GM21367 (cell line): ENCODE measurements around the gene PROB1.
"Not testable (repeated sequence)": the region's sequence is repeated elsewhere in the genome, so short reads cannot be mapped to it uniquely, and the experiment has no call there.

Experiments
- ATAC-seq: cut with Tn5 transposase; IDR thresholded peaks from one replicate; pipeline ENCODE4 v1.9.1; 2021; ENCODE audit not compliant: unreplicated experiment

PROB1 gene, protein sequence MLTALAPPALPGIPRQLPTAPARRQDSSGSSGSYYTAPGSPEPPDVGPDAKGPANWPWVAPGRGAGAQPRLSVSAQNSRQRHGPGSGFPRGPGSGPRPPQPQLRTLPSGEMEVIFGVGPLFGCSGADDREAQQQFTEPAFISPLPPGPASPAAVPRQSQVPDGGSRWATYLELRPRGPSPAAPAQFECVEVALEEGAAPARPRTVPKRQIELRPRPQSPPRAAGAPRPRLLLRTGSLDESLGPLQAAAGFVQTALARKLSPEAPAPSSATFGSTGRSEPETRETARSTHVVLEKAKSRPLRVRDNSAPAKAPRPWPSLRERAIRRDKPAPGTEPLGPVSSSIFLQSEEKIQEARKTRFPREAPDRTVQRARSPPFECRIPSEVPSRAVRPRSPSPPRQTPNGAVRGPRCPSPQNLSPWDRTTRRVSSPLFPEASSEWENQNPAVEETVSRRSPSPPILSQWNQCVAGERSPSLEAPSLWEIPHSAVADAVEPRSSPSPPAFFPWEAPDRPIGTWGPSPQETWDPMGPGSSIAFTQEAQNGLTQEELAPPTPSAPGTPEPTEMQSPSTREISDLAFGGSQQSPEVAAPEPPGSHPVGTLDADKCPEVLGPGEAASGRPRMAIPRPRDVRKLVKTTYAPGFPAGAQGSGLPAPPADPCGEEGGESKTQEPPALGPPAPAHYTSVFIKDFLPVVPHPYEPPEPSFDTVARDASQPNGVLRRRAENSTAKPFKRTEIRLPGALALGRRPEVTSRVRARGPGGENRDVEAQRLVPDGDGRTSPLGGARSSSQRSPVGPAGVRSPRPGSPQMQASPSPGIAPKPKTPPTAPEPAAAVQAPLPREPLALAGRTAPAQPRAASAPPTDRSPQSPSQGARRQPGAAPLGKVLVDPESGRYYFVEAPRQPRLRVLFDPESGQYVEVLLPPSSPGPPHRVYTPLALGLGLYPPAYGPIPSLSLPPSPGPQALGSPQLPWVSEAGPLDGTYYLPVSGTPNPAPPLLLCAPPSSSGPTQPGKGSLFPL

DNA sequence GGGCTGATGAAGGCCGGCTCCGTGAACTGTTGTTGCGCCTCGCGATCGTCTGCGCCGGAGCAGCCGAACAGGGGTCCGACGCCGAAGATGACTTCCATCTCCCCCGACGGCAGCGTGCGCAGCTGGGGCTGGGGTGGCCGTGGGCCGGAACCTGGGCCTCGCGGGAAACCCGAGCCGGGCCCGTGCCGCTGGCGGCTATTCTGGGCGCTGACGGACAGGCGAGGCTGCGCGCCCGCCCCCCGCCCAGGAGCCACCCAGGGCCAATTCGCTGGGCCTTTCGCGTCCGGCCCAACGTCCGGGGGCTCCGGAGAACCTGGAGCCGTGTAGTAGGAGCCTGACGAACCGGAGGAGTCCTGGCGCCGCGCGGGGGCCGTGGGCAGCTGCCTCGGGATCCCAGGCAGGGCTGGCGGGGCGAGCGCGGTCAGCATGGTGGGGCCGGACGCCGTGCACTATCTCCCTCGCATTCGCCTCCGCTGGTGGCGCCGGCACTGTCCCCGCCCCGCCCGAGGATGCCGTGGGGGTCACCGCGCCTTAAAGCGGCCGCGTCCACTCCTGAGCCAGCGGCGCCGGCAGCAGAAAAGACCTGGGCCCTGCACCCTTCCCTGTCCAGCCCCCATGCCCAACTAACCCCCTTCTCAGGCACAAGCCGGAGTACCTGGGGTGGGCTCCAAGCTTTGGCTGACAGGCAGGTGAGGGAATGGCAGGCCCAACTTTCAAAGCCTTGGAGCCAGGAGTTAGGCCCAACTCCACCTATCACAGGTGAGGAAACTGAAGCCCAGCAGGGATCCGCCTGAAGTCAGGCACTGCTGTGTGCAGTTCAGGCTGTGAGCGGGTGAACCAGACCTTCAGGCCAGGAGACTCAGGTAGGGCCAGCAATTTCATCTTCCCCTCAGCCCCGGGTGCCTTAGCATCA, at the start of gene PROB1:
Gene PROB1, minus strand, starts transcription at position 451 of the 913 bp plus-strand sequence. Its CDS starts 23 bp downstream, at position 428.
- no peak for ATAC-seq

DNA sequence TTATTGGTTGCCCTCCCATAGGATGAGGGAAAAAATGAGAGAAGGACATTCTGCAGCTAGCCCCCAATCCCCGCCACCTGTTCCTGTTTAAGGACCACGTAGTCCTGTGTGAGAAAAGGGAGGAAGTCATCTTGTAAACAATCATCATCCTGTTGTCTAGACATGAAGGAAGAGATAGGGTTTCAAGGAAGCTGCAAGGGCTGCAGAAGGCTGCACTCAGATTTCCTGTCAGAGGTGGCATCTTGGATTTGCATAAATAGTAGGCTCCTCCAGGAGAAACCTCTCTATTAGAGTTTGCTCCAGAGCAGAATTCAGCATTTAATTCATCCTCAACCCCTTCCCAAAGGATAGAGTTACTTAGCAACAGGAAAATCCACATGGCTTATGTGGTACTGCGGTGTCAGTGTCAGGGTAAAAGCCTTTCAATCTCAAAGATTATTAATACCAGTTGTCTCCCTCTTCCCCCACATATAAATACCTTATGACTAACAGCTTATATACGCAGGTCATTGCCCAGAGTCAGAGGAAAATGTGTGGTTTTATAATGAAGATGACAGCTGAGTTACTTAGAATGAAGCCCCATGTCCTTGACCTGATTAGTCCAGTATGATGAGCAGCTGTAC, 49.0 kb upstream of the PROB1 start:
- ATAC-seq, result no peak

DNA sequence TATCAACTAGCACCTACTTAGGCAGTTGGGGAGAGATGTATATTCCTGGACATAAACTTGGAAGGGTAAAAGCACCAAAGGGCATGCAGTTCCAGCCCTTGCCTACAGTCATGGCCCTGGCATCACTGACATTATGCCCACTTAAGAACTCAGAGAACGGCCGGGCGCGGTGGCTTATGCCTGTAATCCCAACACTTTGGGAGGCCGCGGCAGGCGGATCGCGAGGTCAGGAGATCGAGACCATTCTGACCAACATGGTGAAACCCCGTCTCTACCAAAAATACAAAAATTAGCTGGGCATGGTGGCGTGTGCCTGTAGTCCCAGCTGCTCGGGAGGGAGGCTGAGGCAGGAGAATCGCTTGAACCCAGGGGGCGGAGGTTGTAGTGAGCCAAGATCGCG, 45.5 kb upstream of the PROB1 start:
- ATAC-seq, result not testable (repeated sequence)

DNA sequence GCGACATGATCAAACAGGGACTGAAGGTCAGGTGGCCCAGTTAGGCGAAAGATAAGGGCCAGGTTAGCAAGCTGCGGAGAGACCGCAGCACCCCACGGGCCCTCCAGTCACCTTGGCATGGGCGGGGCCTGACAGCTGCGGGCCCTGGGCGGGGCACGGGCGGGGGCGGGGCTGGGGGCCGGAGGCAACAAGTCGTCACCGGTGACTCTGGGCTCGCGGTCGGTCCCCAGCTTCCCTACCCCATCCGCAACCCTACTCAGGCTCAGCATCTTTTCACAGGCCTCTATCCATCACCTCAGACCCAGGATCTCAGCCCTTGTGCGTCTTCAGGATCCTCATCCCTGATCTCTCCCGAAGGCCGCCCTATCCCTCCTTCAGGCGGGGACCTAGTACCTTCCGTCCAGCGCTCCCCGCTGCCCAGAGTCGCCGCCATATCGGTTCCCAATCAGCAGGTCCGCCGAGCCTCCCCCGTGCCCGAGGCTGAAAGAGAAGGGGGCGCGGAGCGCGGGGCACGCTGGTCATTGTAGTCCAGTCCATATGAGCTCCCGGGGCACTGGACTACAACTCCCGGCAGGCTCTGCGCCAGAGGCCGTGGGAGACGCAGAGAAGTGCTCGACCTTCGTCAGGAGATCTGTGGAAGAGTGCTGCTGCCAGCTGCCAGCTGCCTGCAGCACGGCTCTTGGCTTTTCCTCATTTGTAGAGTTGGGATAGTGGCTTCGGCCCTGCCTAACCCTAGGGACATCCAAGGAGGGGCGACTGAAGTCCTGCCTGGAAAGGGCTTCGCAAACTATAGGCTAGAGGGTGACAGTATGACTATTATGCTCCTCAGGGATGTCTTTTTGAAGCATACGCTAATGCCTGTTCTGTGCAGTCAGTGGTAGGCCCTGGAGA, 44.4 kb upstream of the PROB1 start, which contains the start of gene DNAJC18:
Gene DNAJC18, minus strand, starts transcription at position 513 of the 891 bp plus-strand sequence. Its CDS starts 80 bp downstream, at position 433.
- peak; percentile 82 for ATAC-seq

DNA sequence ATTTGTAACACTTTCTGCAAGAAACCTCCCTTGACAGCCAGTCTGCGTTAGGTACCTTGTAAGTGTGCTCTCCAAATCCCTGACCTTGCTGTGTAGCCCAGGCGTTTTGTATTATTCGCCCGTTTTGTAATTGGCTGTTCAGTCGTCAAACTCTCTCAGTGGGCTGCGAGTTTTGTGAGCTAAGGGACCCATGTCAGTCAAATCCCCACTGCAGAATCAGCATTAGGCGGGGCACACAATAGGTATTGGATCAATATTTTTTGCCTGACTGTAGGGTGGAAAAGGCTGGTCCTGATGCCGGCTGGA, 43.8 kb upstream of the PROB1 start:
- ATAC-seq, result no peak

DNA sequence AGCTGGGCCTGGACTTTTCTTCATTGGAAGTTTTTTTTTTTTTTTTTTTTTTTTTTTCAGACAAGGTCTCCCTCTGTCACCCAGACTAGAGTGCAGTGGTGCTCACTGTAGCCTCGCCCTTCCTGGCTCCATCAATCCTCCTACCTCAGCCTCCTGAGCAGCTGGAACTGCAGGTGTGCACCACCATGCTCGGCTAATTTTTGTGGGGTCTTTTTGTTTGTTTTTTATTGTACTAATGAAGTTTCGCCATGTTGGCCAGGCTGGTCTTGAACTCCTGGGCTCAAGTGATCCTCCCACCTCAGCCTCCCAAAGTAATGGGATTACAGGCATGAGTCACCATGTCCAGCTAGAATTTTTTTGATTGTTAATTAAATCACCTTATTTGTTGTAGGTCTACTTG, 40.8 kb upstream of the PROB1 start:
- no peak for ATAC-seq

DNA sequence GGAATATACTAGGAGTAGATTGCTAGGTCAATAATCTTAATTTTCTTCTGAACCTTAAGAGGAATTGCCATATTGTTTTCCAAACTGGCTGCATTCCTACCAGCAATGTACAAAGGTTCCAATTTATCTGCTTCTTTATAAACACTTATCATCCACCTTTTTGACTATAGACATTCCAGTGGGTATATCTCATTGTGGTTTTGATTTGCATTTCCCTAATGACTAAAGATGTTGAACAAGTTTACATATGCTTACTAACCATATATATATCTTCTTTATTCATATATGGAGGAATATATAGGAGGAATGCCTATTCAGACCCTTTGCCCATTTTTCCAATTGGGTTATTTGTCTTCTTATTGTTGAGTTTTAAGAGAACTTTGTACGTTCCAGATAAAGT, 36.8 kb upstream of the PROB1 start:
- ATAC-seq, result no peak

DNA sequence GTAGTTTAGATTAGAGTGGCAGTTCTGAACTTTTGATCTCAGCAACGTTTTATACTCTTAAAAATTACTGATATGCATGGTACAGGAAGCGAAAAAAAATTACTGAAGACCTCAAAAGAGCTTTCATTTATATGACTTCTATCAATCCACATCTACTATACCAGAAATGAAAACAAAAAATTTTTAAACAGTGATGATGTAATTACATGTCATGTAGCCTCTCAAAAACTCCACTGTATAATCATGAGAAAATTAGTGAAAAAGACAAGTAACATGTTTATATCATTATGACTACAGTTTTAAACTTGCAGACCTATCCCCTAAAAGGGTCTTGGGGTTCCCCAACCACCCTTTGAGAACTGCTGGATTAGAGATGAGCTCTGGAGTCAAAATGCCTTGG, 35.1 kb upstream of the PROB1 start:
- ATAC-seq, result no peak

DNA sequence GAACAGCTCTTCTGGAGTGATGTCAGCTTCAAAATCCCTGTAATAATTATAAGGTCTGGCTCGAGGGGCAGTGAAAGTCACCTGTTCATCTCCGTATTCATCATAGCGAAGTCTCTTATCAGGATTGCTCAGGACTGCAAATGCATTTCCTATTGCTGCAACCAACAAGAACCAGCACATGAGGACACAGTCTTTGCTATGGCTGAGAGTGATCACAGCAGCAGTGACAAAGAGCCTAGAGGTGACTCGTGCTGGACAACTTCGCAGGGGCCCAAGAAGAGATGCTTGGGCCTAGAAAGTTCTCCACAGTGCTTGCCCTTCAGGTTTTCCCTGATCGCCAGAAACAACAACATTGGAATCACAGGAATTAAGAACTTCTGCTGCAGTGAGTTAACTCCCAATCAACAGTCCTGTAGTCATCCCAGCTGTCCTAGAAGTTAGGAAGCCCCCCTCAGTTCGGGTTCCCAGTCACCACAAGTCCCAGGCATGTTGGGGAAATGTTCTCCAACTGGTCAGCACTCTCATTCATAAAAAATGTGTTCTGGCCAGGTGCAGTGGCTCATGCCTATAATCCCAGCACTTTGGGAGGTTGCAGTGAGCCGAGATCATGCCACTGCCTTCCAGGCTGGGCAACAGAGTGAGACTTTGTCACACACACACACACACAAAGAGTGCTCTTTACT, 31.4 kb upstream of the PROB1 start:
- ATAC-seq, result no peak

DNA sequence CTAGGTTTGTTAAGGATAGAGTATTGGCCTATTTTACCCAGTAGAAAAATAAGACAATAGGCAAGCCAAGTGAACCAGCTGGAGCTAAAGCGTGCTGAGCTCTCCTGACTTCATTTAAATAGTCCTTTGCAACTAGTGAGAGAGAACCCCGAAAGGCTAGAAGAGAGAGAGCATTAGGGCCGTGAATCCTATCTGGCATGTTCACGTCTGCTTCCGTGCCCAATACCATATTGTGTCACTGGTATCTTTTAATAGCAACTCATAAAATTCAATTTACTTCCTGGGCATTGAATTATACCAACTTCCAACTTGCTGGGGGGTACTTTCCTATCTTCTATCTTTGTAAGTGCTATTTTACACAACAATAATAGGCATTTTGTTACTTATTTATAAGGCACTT, 30.6 kb upstream of the PROB1 start:
- ATAC-seq, result no peak

DNA sequence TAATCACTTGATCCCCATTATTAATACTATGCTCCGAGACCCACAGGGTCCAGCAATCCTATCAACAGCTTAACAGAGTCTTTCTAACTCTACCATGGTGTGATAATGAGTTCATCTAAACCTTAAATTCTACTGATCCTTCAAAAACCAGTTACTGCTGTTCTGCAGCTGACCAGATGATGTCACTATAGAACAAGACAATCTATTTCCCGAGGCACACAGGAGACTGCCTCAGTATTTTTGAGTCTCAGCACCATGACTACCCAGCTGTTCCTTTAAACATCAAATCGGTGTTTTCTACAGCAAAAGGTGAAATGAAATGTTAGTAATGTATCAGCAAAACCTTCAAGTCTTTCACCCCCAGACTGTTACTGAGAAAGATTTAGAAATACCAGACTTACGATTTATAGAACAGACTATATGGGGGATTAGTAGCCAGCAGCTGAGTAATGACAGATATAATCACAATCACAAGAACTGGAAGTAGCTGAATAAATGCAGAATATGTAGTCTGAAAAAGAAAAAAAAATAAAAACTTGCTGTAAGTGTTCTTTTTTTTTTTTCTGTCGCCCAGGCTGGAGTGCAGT, 27.5 kb upstream of the PROB1 start:
- no peak for ATAC-seq

DNA sequence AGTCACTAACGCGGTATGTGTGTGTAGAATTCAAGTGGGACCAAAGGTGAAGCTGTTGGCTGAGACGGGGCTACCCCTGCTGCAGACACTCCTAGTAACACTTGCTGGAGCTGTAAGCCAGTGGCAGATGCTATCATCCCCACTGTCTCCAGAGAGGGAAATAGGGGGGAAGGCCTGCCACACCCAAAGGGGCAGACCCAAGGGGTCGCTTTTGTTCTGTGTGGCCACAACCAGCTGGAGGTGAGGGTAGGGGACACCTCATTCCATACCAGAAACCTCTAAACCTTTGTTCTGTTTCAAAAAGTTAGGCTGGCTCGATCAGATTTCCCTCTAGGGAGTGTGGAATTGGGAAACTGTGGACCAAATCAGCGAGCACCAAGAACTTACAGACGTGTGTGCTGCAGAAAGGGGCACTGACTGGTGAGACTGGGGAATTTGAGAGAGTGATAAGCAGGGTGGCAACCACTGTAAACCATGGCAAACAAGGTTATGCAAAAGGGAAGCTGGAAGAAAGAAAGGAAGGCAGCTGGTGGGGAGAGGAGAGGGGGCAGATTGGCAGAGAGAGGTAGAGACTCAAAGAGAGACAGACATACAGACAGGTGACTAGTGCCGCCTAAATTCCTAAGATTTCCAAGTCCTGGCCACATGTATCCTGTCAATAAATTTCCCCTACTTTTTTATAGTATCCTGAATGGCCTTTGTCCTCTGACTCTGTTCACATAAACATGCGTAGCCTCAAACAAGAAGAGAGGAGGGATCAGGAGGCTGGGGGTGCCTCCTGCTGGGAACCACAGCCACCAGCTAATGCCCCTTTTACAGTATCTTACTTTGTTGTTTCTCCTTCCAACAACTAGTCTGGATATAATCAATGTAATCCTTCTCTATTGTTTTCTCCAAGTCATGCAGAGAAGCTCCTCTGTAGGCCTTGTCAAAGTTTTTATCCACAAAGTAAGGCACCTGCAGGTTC, 24.6 kb upstream of the PROB1 start:
- ATAC-seq, result no peak

DNA sequence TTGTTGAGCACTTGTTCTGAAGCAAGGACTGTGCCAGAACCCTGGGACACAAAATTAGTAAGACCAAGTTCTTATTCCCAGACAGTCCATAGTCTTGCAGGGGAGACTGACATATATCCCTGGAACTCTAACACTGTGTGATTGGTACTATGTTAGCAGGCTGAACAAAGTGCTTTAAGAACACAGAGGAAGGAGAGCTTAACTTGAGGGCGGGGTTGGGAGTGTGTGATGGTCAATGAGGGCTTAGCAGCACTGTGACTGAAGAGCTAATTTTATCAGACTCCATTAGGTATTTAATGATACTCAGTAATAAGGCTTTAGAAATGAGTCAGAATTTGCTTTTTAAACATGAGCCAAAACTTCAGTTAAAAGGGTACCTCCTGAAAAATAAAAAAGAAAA, 23.9 kb upstream of the PROB1 start:
- ATAC-seq, result no peak

DNA sequence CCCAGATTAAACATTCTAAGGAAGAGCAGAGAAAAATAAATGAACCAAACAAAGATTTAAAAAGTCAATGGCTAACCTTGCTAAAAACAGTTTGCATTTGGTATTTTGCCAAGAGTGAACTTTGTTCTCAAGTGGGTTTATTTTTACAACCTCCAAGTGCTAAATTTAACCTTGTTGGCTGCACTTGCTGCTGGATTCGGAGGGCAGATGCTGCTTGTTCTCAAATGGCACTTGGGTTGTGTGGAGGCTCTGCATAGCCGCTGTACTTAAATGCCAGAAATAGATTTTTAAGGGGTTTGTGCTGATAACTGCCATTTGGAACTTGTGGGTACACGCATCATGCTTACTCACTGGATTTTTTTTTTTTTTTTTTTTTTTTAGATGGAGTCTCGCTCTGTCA, 22.3 kb upstream of the PROB1 start:
- ATAC-seq, result no peak

DNA sequence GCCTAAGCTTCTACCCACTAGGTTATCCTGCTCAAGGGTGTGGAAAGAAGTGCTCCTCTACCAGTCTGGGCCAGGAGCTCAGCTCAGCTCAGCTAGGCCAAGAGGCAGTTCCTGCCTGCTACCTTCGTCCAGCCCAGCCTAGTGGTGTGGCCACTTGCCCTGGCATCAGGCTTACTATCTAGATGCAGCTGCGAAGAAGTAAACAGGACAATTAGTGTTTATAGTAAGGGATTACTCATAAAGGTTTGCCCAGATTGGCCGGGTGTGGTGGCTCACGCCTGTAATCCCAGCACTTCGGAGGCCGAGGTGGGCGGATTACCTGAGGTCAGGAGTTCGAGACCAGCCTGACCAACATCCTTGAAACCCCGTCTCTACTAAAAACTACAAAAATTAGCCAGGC, 21.7 kb upstream of the PROB1 start:
- no peak for ATAC-seq

DNA sequence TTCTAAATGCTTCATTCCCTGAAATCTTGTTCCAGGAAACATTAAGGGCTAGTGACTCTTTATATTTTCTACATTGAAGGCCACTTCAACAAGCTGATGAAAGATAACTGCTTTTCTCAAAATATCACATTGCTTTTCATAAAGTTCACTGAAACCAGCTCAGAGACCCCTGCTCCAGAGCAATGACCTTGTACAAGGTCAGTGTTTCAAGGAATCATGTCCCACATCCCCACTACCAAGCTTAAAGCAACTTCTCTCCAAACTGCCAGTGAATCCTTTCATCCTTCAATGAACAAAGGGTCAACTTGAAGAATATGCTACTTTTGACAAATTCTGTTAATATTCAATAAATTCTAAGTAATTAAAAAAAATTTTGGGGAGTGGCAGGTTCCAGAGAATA, 21.0 kb upstream of the PROB1 start:
- ATAC-seq, result no peak

DNA sequence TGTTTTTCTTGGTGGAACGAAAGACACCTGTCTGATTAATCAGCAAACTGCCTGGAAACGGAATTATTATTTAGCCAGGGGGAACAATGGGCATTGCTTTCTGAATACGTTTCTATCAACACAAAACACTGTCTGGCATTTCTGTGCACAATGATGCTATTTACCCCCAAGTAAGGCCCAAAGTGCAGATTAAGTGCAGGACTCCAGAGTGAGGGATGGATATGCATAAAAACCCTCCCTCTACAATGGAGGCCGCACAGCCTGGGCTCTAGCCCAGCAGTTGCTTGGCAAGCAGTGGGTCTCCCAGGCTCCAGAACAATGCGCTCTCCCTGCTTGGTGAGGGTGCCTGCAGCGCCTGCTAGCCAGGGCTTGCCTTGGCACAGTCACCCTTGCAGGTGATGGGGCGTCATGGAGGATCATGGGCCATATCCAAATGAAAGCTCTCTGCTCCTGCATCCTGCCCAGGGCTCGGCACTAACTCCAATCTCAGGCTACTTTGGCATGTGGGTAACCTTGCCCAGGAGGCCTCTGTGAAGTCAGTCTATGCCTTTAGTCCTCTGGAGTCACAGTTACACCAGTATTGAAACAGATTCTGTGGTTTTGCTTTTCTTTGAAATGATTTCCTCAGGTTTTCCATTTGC, 20.4 kb upstream of the PROB1 start:
- ATAC-seq, result no peak
